Panc1 (cell line): Measurements from ENCODE around the gene ZNF283.

Source experiments
- CTCF ChIP-seq: fragments of 450-650 bp; IDR thresholded peaks from 2 replicates; pipeline ENCODE4 v1.5.1; 2017; ENCODE audit warnings: mild to moderate bottlenecking
- POLR2AphosphoS5 ChIP-seq: IDR thresholded peaks from 2 replicates; pipeline ENCODE4 v1.6.1; 2012; ENCODE audit warnings: mild to moderate bottlenecking, low read depth, low read length, moderate library complexity
- REST ChIP-seq, 2 experiments: IDR thresholded peaks; 2 replicates each; pipeline ENCODE4 v1.6.1; 2011 to 2012; ENCODE audit warnings: low read depth in 2 of 2, control low read depth in 1 of 2, low read length in 1 of 2, mild to moderate bottlenecking in 1 of 2, moderate library complexity in 1 of 2; ENCODE audit not compliant: insufficient read depth in 1 of 2
- SIN3A ChIP-seq: IDR thresholded peaks from 2 replicates; pipeline ENCODE4 v1.6.1; 2012; ENCODE audit warnings: low read depth, mild to moderate bottlenecking, low read length, moderate library complexity, borderline replicate concordance; ENCODE audit not compliant: insufficient read depth
- TCF7L2 ChIP-seq: IDR thresholded peaks from 2 replicates; pipeline ENCODE4 v1.6.1; 2011; ENCODE audit warnings: mild to moderate bottlenecking, low read depth, low read length, inconsistent platforms

- TF ChIP-seq CTCF (no peak), TCF7L2 (no peak), POLR2AphosphoS5 (no peak), REST (IDR thresholded peaks at IDR 0.05; ENCODE audit: insufficient read depth in 1 of 2, low read depth in 2 of 2, low read length in 1 of 2) (no peak), SIN3A (no peak)
Measured at GRCh38 chr19:43858174-43858573, 31.1 kb downstream of the ZNF283 start.
